ENCODE data around the gene AGAP1.

The AGAP1 gene

DNA sequence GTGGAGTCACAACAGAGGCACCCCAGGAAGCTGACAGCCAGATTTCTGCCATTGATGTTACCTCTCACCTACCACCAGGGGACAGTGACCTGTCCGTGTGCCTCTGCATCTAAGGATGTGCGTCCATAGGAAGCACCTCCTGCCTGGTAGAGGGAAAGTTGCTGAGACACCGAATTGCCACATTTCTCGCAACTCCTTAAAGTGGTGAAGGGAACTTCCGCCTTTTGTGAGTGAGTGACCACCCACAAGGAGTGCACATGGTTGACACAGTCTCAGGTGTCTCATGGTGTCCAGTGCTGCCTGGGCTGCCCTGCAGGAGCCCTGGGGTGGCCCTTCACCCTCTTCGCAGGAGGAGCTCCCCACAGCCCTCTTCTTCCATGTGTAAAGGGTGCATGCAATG is 472.6 kb downstream of the AGAP1 start:
- DNase-seq (ENCODE audit: low read depth) = no peak
- no peak overlapping the region for H3K4me3 ChIP-seq (ENCODE audit: low read depth, low read length)
- TF ChIP-seq, protein P1, sequence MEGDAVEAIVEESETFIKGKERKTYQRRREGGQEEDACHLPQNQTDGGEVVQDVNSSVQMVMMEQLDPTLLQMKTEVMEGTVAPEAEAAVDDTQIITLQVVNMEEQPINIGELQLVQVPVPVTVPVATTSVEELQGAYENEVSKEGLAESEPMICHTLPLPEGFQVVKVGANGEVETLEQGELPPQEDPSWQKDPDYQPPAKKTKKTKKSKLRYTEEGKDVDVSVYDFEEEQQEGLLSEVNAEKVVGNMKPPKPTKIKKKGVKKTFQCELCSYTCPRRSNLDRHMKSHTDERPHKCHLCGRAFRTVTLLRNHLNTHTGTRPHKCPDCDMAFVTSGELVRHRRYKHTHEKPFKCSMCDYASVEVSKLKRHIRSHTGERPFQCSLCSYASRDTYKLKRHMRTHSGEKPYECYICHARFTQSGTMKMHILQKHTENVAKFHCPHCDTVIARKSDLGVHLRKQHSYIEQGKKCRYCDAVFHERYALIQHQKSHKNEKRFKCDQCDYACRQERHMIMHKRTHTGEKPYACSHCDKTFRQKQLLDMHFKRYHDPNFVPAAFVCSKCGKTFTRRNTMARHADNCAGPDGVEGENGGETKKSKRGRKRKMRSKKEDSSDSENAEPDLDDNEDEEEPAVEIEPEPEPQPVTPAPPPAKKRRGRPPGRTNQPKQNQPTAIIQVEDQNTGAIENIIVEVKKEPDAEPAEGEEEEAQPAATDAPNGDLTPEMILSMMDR (conservative IDR thresholded peaks at IDR 0.05; ENCODE audit: low read depth, low read length) = no peak

DNA sequence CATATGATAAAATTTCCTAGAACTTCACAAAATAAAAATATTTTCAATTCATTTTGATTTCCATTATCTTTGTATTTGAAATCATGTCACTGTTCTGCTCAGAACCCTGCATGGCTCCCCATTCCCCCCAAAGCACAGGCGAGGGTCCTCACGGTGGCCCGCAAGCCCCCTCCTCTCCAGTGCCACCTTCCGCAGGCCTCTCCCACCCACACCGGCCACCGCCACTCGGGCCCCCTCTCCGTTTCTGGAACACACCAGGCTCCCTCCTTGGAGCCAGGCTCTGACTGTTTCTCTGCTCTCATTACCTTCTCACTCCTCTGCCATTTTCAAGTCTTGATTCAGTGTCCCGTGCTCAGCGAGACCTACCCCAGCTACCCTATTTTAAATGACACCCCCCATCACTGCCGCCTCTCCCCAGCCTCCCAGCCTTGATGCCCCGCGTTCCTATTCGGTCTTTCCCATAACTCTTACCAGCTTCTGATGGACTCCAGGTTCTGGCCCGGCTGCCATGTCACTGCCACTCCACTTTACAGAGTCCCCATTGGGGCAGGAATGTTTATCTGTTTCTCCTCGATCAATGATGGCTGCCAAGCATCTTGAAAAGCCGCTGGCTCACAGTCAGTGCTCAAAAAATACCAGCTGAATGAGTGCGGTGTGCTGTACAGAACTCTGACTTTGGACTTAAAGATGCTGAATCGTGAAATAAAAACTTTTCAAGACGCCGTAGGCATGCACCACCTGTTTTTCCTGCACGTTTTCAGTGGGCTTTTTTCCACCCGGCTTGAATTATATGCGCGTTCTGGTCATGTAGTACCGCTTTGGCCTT is 473.3 kb downstream of the AGAP1 start:
- DNase-seq (ENCODE audit: low read depth) = no peak
- no peak overlapping the region for H3K4me3 ChIP-seq (ENCODE audit: low read depth, low read length)
- TF ChIP-seq, protein P1 (conservative IDR thresholded peaks at IDR 0.05; ENCODE audit: low read depth, low read length) = no peak

DNA sequence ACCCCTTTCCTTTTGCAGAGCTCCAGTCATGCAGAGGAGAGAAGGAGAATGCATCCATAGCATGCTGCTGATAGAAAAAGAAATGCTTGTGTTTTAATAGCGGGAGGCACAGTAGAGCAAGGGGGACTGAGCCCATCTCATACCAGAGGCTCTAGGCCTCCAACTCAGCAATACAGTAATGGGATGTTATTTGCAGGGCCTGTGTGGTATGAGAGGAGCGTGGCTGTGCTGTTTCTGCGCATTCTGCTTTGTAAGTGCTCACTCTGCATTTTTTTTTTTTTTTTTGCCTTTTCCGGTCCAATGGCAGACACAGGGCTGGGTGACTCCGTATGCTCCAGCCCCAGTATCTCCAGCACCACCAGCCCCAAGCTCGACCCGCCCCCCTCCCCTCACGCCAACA is 474.3 kb downstream of the AGAP1 start:
- no peak for DNase-seq (ENCODE audit: low read depth)
- TF ChIP-seq, protein P1 (conservative IDR thresholded peaks at IDR 0.05; ENCODE audit: low read depth, low read length) = no peak
- H3K4me3 ChIP-seq (ENCODE audit: low read depth, low read length) = no peak overlapping the region

DNA sequence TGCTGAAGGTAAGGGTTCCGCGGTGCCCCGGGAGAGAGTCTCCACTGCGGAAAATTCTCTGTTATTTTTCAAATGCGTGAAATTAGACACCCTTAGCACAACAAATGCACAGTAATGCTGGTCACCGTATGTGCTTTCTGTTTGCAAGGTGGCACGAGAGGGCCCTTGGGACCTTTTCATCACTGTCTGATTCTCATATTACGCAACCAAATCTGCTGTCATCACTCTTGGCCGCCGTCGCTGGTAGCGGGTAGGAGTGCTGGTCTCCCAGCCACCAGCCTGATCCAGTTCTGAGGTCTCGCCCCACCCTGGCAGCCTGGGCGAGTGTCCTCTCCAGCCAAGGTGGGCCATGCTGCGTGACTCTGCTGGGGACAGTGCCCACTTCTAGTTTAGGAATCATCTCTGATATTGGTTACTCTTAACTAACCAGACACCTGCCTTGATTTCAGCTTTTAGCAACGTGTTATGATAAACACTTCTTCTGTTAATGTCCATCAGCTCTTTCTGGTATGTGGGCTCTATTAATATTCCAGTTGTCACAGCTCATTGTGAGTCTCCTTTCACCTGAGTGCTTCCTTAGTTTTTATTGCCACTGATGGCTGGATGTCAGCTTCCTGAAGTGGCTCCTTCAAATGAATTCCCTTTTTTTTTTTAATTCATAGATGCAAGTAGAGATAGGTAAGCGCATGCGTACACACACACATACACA is 474.9 kb downstream of the AGAP1 start:
- DNase-seq (ENCODE audit: low read depth) = no peak
- no peak overlapping the region for H3K4me3 ChIP-seq (ENCODE audit: low read depth, low read length)
- TF ChIP-seq, protein P1 (conservative IDR thresholded peaks at IDR 0.05; ENCODE audit: low read depth, low read length) = no peak

DNA sequence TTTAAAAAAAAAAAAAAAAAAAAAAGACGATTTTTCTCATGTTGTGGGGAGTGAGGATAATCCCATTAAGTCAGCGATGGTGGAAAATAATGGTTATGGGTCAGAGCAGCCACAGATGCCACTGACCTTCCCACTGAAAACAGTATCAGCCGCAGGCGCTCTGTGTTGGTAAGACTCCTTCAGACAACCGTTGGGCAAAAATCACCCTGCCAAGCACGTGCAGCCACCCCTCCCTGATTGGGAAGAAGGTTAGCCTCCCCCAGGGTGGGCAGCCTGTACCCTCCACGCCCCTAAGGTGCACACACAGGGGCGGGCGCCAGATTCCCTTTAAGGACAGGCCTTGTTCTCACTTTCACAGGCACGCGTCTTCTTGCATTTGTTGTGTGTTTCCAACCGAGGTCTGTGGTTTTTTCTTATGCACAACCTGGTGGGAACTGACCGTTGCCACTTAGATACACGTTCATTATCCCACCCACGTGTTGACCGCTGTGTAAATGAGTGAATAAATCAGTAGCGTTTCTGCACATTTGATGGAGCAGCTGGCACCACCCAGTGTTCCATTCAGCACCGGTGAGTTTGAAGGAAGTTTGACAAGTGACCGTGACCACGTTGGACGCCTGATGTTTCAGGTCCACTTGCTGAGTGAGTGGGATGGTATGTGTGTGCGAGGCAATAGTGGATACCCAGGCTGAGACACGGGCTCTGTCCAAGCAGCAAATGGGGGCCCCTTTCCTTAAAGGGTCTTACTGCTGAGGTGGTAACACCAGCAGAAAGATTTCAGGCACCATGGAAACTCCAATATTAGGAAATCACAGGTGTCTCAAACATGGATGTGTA is 476.6 kb downstream of the AGAP1 start:
- DNase-seq (ENCODE audit: low read depth) = no peak
- no peak overlapping the region for H3K4me3 ChIP-seq (ENCODE audit: low read depth, low read length)

DNA sequence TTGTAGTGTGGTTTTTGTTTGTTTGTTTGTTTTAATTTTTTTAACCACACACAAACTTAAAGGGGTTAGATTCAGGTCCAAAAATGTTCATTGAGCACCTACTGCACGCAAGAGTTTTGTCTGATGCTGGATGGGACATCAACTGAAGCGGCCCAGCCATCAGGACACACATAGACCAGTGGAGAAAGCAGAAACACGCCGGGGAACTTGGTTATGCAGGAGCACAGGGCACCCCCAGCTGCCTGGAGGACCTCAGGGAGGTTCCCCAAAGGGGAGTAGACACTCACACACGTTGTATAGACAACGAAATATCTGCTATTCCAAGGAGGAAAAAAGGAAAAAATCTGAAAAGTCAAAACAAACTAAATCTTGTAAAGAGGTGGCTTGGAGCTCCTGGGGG is 482.7 kb downstream of the AGAP1 start:
- TF ChIP-seq, protein P1 (conservative IDR thresholded peaks at IDR 0.05; ENCODE audit: low read depth, low read length) = no peak
- H3K4me3 ChIP-seq (ENCODE audit: low read depth, low read length) = no peak overlapping the region
- DNase-seq (ENCODE audit: low read depth) = no peak

More for the DNA sequence above, 476.6 kb downstream of the AGAP1 start:
- TF ChIP-seq, protein P1 (conservative IDR thresholded peaks at IDR 0.05; ENCODE audit: low read depth, low read length) = no peak
